Esophagus squamous epithelium (tissue), 4 donors: ENCODE data around the gene ERP44.

Source experiments
- CTCF ChIP-seq, 6 experiments: fragments of 450-650 bp in 4 of 6; fragments of 200-600 bp in 2 of 6; sonication (generic) in 2 of 6; IDR thresholded peaks; one replicate each; pipeline ENCODE4 v1.5.1; 2016 to 2019; ENCODE audit warnings: antibody characterized with exemption in 6 of 6, mild to moderate bottlenecking in 4 of 6, moderate library complexity in 4 of 6
- POLR2A ChIP-seq, 4 donors: fragments of 450-650 bp; IDR thresholded peaks; one replicate each; pipeline ENCODE4 v1.6.1; 2017; ENCODE audit warnings: antibody characterized with exemption in 4 of 4, mild to moderate bottlenecking in 4 of 4, moderate library complexity in 3 of 4

GRCh38 chr9:99936947-99937587, 161.7 kb downstream of the ERP44 start:
- TF ChIP-seq POLR2A (IDR thresholded peaks at IDR 0.05): no peak
- no peak for TF ChIP-seq CTCF (IDR thresholded peaks at IDR 0.05)
